Measurements from ENCODE around the gene STT3A.

- TF ChIP-seq CTCF (IDR thresholded peaks at IDR 0.05) (no peak), POLR2A (IDR thresholded peaks at IDR 0.05) (no peak)
Measured at GRCh38 chr11:125564357-125564756, 28.3 kb upstream of the STT3A start.

Data from testis (tissue), 2 donors.